Measurements from ENCODE around the gene USP53.
"Not testable (repeated sequence)": the region's sequence is repeated elsewhere in the genome, so short reads cannot be mapped to it uniquely, and the experiment has no call there.

The USP53 gene

GRCh38 chr4:119328695-119329094 lies 116.2 kb downstream of the USP53 start:
- no peak for DNase-seq

GRCh38 chr4:119329835-119330620 lies 117.5 kb downstream of the USP53 start:
- DNase-seq: no peak

GRCh38 chr4:119336332-119336979 lies 123.9 kb downstream of the USP53 start:
- DNase-seq: not testable (repeated sequence)

GRCh38 chr4:119337010-119337409 lies 124.5 kb downstream of the USP53 start:
- no peak for DNase-seq

GRCh38 chr4:119339895-119340294 lies 127.4 kb downstream of the USP53 start:
- DNase-seq: not testable (repeated sequence)

- DNase-seq: not testable (repeated sequence)
These were observed 130.8 kb downstream of the USP53 start for GRCh38 chr4:119343293-119343692.

Measured in CD4-positive, alpha-beta T cell treated with Interleukin-17A for 1 hour (primary cell).